ENCODE data around the gene NCOA7.
A peak's percentile ranks its signal among the peaks of the same experiment; 100 is the strongest.
"Not testable (repeated sequence)": the region's sequence is repeated elsewhere in the genome, so short reads cannot be mapped to it uniquely, and the experiment has no call there.

NCOA7 gene

DNA sequence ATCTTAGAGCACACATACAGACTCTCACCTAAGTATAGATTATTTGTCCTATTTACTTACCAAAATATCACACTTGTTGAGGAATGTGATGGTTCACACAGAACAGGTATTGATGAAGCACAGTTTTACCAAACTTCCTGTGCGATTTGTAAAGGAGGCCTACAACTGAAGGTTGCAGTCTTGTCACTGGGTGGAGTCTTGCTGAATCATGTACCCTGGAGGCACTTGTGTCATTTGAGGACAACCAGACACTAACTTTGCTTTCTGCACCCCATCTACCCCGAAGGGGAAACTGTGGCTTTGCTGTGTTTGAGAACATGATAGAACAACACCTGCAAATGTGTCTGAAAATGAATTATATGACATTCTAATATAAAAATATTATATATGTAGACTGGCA, 133.4 kb downstream of the NCOA7 start:
- DNase-seq: peak in 1 of 5 donors; percentile 53

DNA sequence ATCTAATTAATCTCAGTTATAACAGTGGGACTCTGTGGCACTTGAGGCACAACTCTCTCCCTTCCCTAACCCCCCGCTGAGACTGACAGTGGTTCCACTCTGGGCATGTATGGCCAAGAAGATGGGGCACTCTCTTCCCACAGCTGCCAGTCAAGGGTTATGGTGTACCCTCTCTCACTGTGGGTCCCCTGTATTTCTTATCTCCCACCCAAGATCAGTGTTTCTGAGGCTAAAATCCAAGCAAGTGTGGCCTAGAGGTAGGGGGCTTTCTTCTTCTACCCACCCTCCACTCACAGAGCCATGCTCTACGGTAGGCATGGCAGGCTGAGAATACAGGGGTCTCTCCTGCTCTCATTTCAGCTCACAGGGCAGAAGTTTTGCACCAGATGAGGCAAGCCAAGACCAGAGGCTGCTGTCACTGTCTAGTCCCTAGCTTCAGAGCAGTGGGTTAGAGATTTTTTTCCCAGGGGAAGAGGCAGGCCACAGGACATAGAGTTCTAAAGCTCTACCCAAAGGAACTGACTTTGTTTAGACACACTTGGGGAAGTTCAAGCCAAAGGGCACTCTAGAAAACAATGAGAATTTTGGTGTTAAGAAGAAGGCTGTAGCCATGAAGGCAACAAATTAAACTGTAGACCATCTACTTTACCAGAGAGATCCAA, 134.1 kb downstream of the NCOA7 start:
- no peak for DNase-seq

- no peak for DNase-seq
Observed at GRCh38 chr6:125926711-125927110, 136.0 kb downstream of the NCOA7 start.

- no peak for DNase-seq
Observed at GRCh38 chr6:125927761-125928160, 137.0 kb downstream of the NCOA7 start.

GRCh38 chr6:125930765-125931418, 140.1 kb downstream of the NCOA7 start:
- DNase-seq: no peak

- peak in 1 of 5 donors; percentile 38 for DNase-seq
Observed at GRCh38 chr6:125931733-125932450, 141.1 kb downstream of the NCOA7 start.

DNA sequence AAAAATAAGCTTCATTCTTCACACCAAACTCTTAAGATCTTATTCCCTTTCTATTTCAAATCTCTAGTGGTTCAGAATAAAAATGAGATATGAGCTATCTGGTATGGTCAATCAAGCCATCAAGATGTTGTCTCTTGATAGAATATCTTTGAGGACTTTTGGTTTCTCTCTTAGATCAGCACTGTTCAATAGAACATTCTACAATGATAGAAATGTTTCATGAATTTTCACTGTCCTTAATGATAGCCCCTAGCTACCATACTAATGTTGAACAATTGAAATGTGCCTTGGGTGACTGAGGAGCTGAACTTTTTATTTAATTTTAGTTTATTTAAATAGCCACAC, 141.7 kb downstream of the NCOA7 start:
- no peak for DNase-seq

DNA sequence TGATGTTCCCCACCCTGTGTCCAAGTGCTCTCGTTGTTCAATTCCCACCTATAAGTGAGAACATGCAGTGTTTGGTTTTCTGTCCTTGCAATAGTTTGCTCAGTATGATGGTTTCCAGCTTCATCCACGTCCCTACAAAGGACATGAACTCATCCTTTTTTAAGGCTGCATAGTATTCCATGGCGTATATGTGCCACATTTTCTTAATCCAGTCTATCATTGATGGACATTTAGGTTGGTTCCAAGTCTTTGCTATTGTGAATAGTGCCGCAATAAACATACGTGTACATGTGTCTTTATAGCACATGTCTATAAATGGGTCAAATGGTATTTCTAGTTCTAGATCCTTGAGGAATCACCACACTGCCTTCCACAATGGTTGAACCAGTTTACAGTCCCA, 144.8 kb downstream of the NCOA7 start:
- not testable (repeated sequence) for DNase-seq

- DNase-seq: no peak
Observed at GRCh38 chr6:125939026-125939425, 148.3 kb downstream of the NCOA7 start.

- DNase-seq: peak in 1 of 5 donors; percentile 65
Observed at GRCh38 chr6:125939791-125940190, 149.0 kb downstream of the NCOA7 start.

DNA sequence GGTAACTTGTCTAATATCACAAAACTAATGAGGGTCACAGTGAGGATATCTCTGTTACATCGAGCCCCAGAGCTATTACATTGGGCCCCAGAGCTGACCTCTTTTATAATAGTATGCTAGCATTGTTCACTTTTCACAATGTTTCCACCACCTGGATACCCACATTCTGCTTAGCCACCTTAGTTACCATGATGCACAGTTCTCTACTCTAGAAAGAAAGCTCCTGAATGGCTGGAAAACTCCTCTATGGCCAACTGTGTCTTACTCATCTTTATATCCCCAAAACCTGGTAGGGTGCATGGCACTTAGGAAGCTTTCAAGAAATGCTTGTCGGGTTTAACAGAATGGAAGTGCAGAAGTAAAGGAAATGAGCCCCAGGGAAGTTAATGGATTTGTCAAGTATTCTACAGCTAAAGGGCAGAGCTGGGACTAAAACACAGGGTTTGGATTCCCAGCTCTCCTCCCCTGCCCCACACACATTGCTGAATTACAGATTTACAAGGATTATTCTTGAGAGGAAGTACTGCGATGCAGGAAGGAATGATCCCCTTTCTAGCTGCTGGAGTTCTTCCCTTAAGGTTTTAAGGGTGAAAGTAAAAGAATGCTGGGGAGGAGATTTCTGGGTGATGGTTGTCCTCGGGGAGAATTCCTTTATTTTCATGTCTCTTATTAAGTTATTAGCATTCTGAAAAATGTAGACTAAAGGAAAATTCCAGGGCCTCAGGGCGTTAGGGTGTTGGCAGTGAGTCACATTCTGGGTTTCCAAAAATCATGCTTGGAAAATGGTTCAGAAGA, 149.7 kb downstream of the NCOA7 start:
- no peak for DNase-seq

GRCh38 chr6:125942672-125943527, 152.1 kb downstream of the NCOA7 start:
- DNase-seq: no peak

GRCh38 chr6:125943528-125944433, 153.0 kb downstream of the NCOA7 start:
- no peak for DNase-seq

DNA sequence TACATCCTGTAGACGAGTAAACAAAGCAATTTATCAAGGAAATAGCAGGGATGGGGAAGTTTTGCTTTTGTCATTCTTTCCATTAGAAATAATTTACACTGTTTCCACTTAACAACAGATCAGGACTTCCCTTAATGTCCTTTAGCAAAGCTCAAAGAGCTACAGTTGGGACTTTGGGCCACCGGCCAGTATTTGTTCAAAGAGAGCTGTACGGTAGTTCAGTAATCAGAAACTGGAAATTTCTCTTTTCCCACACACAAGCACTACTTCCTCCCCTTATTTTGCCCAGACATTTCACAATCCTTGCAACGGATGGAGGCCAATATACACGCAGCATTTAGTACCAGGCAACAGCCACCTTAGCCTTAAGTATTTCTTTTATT, 153.7 kb downstream of the NCOA7 start:
- no peak for DNase-seq

- no peak for DNase-seq
Observed at GRCh38 chr6:125944896-125945295, 154.1 kb downstream of the NCOA7 start.

GRCh38 chr6:125945378-125946141, 154.8 kb downstream of the NCOA7 start:
- no peak for DNase-seq

DNA sequence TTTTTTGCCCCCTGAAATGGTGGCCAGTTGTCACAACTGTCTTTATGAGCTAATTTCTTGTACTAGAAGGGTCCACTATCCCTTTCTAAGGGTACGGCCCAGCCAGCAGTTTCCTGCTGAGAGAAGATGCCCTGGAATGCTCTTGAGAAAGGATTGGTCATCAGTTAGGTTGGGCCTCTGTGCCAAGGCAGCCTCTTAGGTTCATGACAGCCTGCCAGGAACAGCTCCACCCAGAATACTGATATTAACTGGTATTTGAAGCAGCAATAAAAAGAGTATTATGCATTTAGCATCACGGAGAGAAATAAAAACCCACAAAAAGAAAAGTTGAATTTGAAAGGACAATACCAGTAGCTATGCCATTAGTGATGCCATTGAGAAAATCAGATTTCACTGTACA, 156.9 kb downstream of the NCOA7 start:
- no peak for DNase-seq

GRCh38 chr6:125948455-125948854, 157.7 kb downstream of the NCOA7 start:
- DNase-seq: no peak

- no peak for DNase-seq
Observed at GRCh38 chr6:125949069-125949468, 158.3 kb downstream of the NCOA7 start.

GRCh38 chr6:125950293-125950692, 159.5 kb downstream of the NCOA7 start:
- DNase-seq: peak in 1 of 5 donors; percentile 25

Data from T-helper 1 cell (primary cell).